GM13977 (cell line): ENCODE measurements around the gene NDE1.

Experiments used
- DNase-seq: peaks from one replicate; pipeline ENCODE4 v3.0.0; 2012; ENCODE audit warnings: low spot score
- CTCF ChIP-seq: IDR thresholded peaks from 2 replicates; pipeline ENCODE4 v1.5.1; 2012; ENCODE audit warnings: mild to moderate bottlenecking, control low read depth; ENCODE audit not compliant: insufficient read depth; ENCODE audit errors: extremely low read depth, missing control alignments
- in situ Hi-C: fragments of 300-500 bp; cut with MboI; formaldehyde crosslinking; loops from one replicate; pipeline ENCODE4 v1.12.0; 2022; ENCODE audit warnings: low sequenced_read_pairs, low pct_unique_long_range_greater_than_20kb, mixed read lengths, inconsistent platforms; ENCODE audit not compliant: unreplicated experiment

The NDE1 gene

GRCh38 chr16:15741207-15741871 lies 91.3 kb downstream of the NDE1 start:
- no peak for TF ChIP-seq CTCF
- in situ Hi-C loops, result no loop called here
- DNase-seq, result no peak

DNA sequence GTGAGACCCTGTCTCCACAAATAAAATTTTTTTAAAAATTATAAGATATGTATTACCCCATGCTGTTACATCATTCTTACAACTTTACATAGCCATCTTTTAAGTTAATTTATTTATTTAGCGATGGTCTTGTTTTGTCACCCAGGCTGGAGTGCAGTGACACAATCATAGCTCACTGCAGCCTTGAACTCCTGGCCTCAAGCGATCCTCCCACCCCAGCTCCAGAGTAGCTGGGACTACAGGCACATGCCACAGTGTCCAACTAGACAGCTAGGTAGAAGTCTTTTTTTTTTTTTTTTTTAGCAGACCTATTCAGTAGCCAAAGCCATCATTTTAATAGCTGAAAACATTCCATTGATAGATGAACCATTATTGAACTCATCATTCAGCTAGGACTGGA lies 92.7 kb downstream of the NDE1 start:
- TF ChIP-seq CTCF, result no peak
- no peak for DNase-seq
- in situ Hi-C loops, result no loop called here

DNA sequence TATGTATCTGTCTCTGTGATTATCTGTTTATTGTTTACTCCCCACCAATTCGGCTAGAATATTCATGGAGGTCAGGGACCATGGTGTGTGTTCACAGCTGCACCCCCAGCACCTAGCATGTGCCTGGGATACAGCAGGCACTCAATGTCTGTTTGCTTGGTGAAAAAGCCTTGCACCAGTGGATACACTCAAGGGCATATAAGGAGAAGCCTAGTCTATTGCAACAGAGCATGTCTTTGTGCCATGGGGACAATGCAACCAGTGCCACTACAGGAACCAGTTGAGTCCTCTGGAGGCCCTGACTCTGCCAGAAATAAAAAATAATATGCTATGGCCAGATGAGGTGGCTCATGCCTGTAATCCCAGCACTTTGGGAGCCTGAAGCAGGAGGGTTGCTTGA lies 93.6 kb downstream of the NDE1 start:
- DNase-seq, result no peak
- in situ Hi-C loops, result no loop called here
- no peak for TF ChIP-seq CTCF

- DNase-seq, result no peak
- in situ Hi-C loops, result no loop called here
- no peak for TF ChIP-seq CTCF
Observed at GRCh38 chr16:15746332-15746731, 96.3 kb downstream of the NDE1 start.

GRCh38 chr16:15747937-15748336 lies 97.9 kb downstream of the NDE1 start:
- TF ChIP-seq CTCF, result no peak
- DNase-seq, result no peak
- in situ Hi-C loops, result no loop called here

- in situ Hi-C loops, result no loop called here
- TF ChIP-seq CTCF, result no peak
- DNase-seq, result no peak
Observed at GRCh38 chr16:15748654-15749053, 98.6 kb downstream of the NDE1 start.
